NCI-H82 treated with DMSO at 0.1 percent for 48 hours (cell line): ENCODE data around the gene HAUS8.
"Not testable (repeated sequence)": the region's sequence is repeated elsewhere in the genome, so short reads cannot be mapped to it uniquely, and the experiment has no call there.

ENCODE experiments used
- DNase-seq: peaks from one replicate; lab custom pipeline; 2025; ENCODE audit not compliant: unreplicated experiment; lab: John Stamatoyannopoulos, UW

Gene HAUS8

GRCh38 chr19:17075035-17075863 lies at the start of gene HAUS8, which contains the start of gene MYO9B:
Gene HAUS8 (minus strand): TSS chr19:17075452. CDS start chr19:17075422, 30 bp downstream.
Gene MYO9B (plus strand): TSS chr19:17075777. CDS start chr19:17101718, 25,941 bp downstream.
- peak; percentile 96 for DNase-seq

- DNase-seq: no peak
These were observed 48.8 kb upstream of the HAUS8 start for GRCh38 chr19:17124025-17124424.

GRCh38 chr19:17123041-17123440 lies 47.8 kb upstream of the HAUS8 start:
- DNase-seq: no peak

GRCh38 chr19:17121736-17122293 lies 46.6 kb upstream of the HAUS8 start:
- no peak for DNase-seq

- no peak for DNase-seq
These were observed 43.7 kb upstream of the HAUS8 start for GRCh38 chr19:17118957-17119356.

GRCh38 chr19:17116996-17117702 lies 41.9 kb upstream of the HAUS8 start:
- DNase-seq: no peak

- DNase-seq: no peak
These were observed 39.2 kb upstream of the HAUS8 start for GRCh38 chr19:17114414-17114831.

- DNase-seq: no peak
These were observed 38.0 kb upstream of the HAUS8 start for GRCh38 chr19:17113127-17113785.

GRCh38 chr19:17112700-17113099 lies 37.4 kb upstream of the HAUS8 start:
- no peak for DNase-seq

GRCh38 chr19:17112271-17112670 lies 37.0 kb upstream of the HAUS8 start:
- no peak for DNase-seq

GRCh38 chr19:17111766-17112165 lies 36.5 kb upstream of the HAUS8 start:
- DNase-seq: no peak

GRCh38 chr19:17110599-17110966 lies 35.3 kb upstream of the HAUS8 start:
- DNase-seq: no peak

- no peak for DNase-seq
These were observed 34.8 kb upstream of the HAUS8 start for GRCh38 chr19:17109962-17110598.

- DNase-seq: no peak
These were observed 34.0 kb upstream of the HAUS8 start for GRCh38 chr19:17109300-17109699.

- DNase-seq: no peak
These were observed 33.2 kb upstream of the HAUS8 start for GRCh38 chr19:17108453-17108784.

GRCh38 chr19:17107546-17108452 lies 32.5 kb upstream of the HAUS8 start:
- no peak for DNase-seq

- DNase-seq: not testable (repeated sequence)
These were observed 31.7 kb upstream of the HAUS8 start for GRCh38 chr19:17106964-17107363.

GRCh38 chr19:17105556-17105955 lies 30.3 kb upstream of the HAUS8 start:
- DNase-seq: no peak

GRCh38 chr19:17104679-17105078 lies 29.4 kb upstream of the HAUS8 start:
- no peak for DNase-seq

GRCh38 chr19:17103177-17103576 lies 27.9 kb upstream of the HAUS8 start:
- no peak for DNase-seq
